Esophagus (tissue), 2 donors: ENCODE measurements around the gene TBC1D24. TPM values are rescaled to one million over a fixed set of nuclear protein-coding genes. Genes with fewer than 3 reads are reported as not detected.
"Not testable (repeated sequence)": the region's sequence is repeated elsewhere in the genome, so short reads cannot be mapped to it uniquely, and the experiment has no call there.

ENCODE experiments used
- H3K27ac ChIP-seq, 2 donors: one replicate each; pipeline ENCODE4 v1.5.1; 2013; ENCODE audit warnings: low read depth in 2 of 2, mild to moderate bottlenecking in 2 of 2, inconsistent platforms in 1 of 2, low read length in 1 of 2, moderate library complexity in 1 of 2
- H3K27me3 ChIP-seq, 2 donors: one replicate each; pipeline ENCODE4 v1.6.1; 2013; ENCODE audit warnings: low read length in 2 of 2, control low read depth in 1 of 2, mild to moderate bottlenecking in 1 of 2; ENCODE audit not compliant: insufficient read depth in 2 of 2, control insufficient read depth in 1 of 2
- H3K36me3 ChIP-seq, 2 donors: one replicate each; pipeline ENCODE4 v1.6.1; 2013; ENCODE audit warnings: low read length in 1 of 2; ENCODE audit not compliant: control insufficient read depth in 2 of 2, insufficient read depth in 2 of 2
- H3K4me1 ChIP-seq, 2 donors: one replicate each; pipeline ENCODE4 v1.6.1; 2013; ENCODE audit warnings: low read length in 1 of 2; ENCODE audit not compliant: control insufficient read depth in 2 of 2, insufficient read depth in 2 of 2
- H3K4me3 ChIP-seq, 2 donors: one replicate each; pipeline ENCODE4 v1.5.1; 2013; ENCODE audit warnings: low read length in 2 of 2, mild to moderate bottlenecking in 2 of 2, low read depth in 1 of 2, moderate library complexity in 1 of 2
- H3K9me3 ChIP-seq, 2 donors: one replicate each; pipeline ENCODE4 v1.6.1; 2013; ENCODE audit warnings: mild to moderate bottlenecking in 2 of 2, low read depth in 1 of 2, low read length in 1 of 2, moderate library complexity in 1 of 2; ENCODE audit not compliant: control insufficient read depth in 2 of 2, insufficient read depth in 1 of 2
- WGBS, 2 donors: extraction: QIAGEN DNeasy Blood & Tissue Kit; methylation state at CpG; one replicate each; pipeline ENCODE4 v1.1.7; 2013; 5-methylcytosine and 5-hydroxymethylcytosine counted together
- polyA plus RNA-seq, 2 donors: library from polyadenylated mRNA; stranded (reverse); fragments of 200-250 nt; gene quantifications; one replicate each; pipeline ENCODE4 v1.2.3, GENCODE V29; 2013
- donor health status: healthy with polysubstance abuse.
- donor health status: Bipolar disorder and iron deficiency.

The TBC1D24 gene
- polyA plus RNA-seq, 2 donors = 1.3 to 2.8 TPM

- Histone ChIP-seq H3K27ac (no peak overlapping the region), H3K27me3 (no peaks in the 10 kb centered on the region), H3K4me1 (peaks cover 0 to 6% of the 10 kb centered on the region in 2 donors), H3K36me3 (peaks cover 0 to 8% of the 10 kb centered on the region in 2 donors), H3K9me3 (no peaks in the 10 kb centered on the region), H3K4me3 (no peak overlapping the region)
- 96 to 97% methylated on average over 6 of the region's 6 CpGs for WGBS, 2 donors
Measured at GRCh38 chr16:2432286-2432685, 42.6 kb upstream of the TBC1D24 start.

- Histone ChIP-seq H3K4me1 (peaks cover 0 to 6% of the 10 kb centered on the region in 2 donors), H3K36me3 (peaks cover 0 to 8% of the 10 kb centered on the region in 2 donors), H3K27ac (no peak overlapping the region), H3K27me3 (no peaks in the 10 kb centered on the region), H3K4me3 (no peak overlapping the region), H3K9me3 (no peaks in the 10 kb centered on the region)
- 90 to 94% methylated on average over 14 to 15 of the region's 15 CpGs for WGBS, 2 donors
Measured at GRCh38 chr16:2432801-2433505, 42.0 kb upstream of the TBC1D24 start.

- H3K4me1 ChIP-seq, H3K27me3 ChIP-seq, H3K9me3 ChIP-seq, H3K27ac ChIP-seq, H3K4me3 ChIP-seq: not testable (repeated sequence)
- H3K36me3 ChIP-seq = peaks cover 0 to 17% of the 10 kb centered on the region in 2 donors
- WGBS, 2 donors = 65 to 76% methylated on average over 3 to 4 of the region's 4 CpGs
Measured at GRCh38 chr16:2435236-2435635, 39.7 kb upstream of the TBC1D24 start.

- H3K27ac ChIP-seq = no peak overlapping the region
- H3K4me3 ChIP-seq = no peak overlapping the region
- no peaks in the 10 kb centered on the region for H3K9me3 ChIP-seq
- H3K4me1 ChIP-seq = peaks cover 0 to 2% of the 10 kb centered on the region in 2 donors
- 53 to 77% methylated on average over 9 of the region's 9 CpGs for WGBS, 2 donors
- H3K36me3 ChIP-seq = peaks cover 0 to 17% of the 10 kb centered on the region in 2 donors
- no peaks in the 10 kb centered on the region for H3K27me3 ChIP-seq
Measured at GRCh38 chr16:2436110-2436509, 38.8 kb upstream of the TBC1D24 start.

- Histone ChIP-seq H3K4me3 (no peak overlapping the region), H3K9me3 (no peaks in the 10 kb centered on the region), H3K27ac (no peak overlapping the region), H3K36me3 (peaks cover 0 to 16% of the 10 kb centered on the region in 2 donors), H3K4me1 (peaks cover 0 to 2% of the 10 kb centered on the region in 2 donors), H3K27me3 (no peaks in the 10 kb centered on the region)
- WGBS, 2 donors = 86 to 92% methylated on average over 24 of the region's 24 CpGs
Measured at GRCh38 chr16:2437032-2437790, 37.7 kb upstream of the TBC1D24 start.

- H3K9me3 ChIP-seq = no peaks in the 10 kb centered on the region
- WGBS, 2 donors = 85 to 89% methylated on average over 14 of the region's 14 CpGs
- no peak overlapping the region for H3K4me3 ChIP-seq
- H3K27me3 ChIP-seq = no peaks in the 10 kb centered on the region
- peaks cover 0 to 9% of the 10 kb centered on the region in 2 donors for H3K36me3 ChIP-seq
- H3K4me1 ChIP-seq = peaks cover 0 to 2% of the 10 kb centered on the region in 2 donors
- no peak overlapping the region for H3K27ac ChIP-seq
Measured at GRCh38 chr16:2438121-2438520, 36.8 kb upstream of the TBC1D24 start.

- Histone ChIP-seq H3K4me1 (peaks cover 0 to 2% of the 10 kb centered on the region in 2 donors), H3K36me3 (peaks cover 0 to 10% of the 10 kb centered on the region in 2 donors)
- WGBS, 2 donors = 96% methylated on average over 11 of the region's 11 CpGs
Measured at GRCh38 chr16:2439598-2439997, 35.3 kb upstream of the TBC1D24 start.

GRCh38 chr16:2441143-2441804 lies 33.7 kb upstream of the TBC1D24 start:
- H3K27ac ChIP-seq, H3K9me3 ChIP-seq, H3K27me3 ChIP-seq, H3K4me3 ChIP-seq, H3K4me1 ChIP-seq: not testable (repeated sequence)
- WGBS, 2 donors = 83 to 87% methylated on average over 15 of the region's 15 CpGs
- peaks cover 0 to 23% of the 10 kb centered on the region in 2 donors for H3K36me3 ChIP-seq

More at GRCh38 chr16:2439598-2439997, 35.3 kb upstream of the TBC1D24 start:
- Histone ChIP-seq H3K27me3 (no peaks in the 10 kb centered on the region), H3K4me3 (no peak overlapping the region), H3K27ac (peak overlapping the region in 1 of 2 donors; percentile 36), H3K9me3 (no peaks in the 10 kb centered on the region)

GRCh38 chr16:2443555-2443954 lies 31.4 kb upstream of the TBC1D24 start:
- WGBS, 2 donors = 94 to 96% methylated on average over 9 of the region's 9 CpGs
- no peaks in the 10 kb centered on the region for H3K9me3 ChIP-seq
- H3K4me3 ChIP-seq = no peak overlapping the region
- H3K27ac ChIP-seq = no peak overlapping the region
- no peaks in the 10 kb centered on the region for H3K4me1 ChIP-seq
- no peaks in the 10 kb centered on the region for H3K27me3 ChIP-seq
- peaks cover 0 to 33% of the 10 kb centered on the region in 2 donors for H3K36me3 ChIP-seq
